Uterus (tissue), 4 donors: ENCODE results near the gene ANXA2R. TPM values are rescaled to one million over a fixed set of nuclear protein-coding genes. Genes with fewer than 3 reads are reported as not detected.
"Not testable (repeated sequence)": the region's sequence is repeated elsewhere in the genome, so short reads cannot be mapped to it uniquely, and the experiment has no call there.

Experiments used
- DNase-seq, 2 donors: peaks; one replicate each; pipeline ENCODE4 v3.0.0-alpha.2; 2019 to 2020
- H3K27ac ChIP-seq, 2 donors: fragments of 200-600 bp; sonication (generic); 1 replicate in 1 of 2; 2 replicates in 1 of 2; pipeline ENCODE4 v1.5.1; 2016 to 2018
- H3K27me3 ChIP-seq, 2 donors: fragments of 200-600 bp; sonication (generic); one replicate each; pipeline ENCODE4 v1.5.1; 2018 to 2019; ENCODE audit warnings: control low read depth in 1 of 2
- H3K36me3 ChIP-seq, 2 donors: fragments of 200-600 bp; sonication (generic); one replicate each; pipeline ENCODE4 v1.5.1; 2019; ENCODE audit warnings: control low read depth in 1 of 2
- H3K4me1 ChIP-seq, 2 donors: fragments of 200-600 bp; sonication (generic); one replicate each; pipeline ENCODE4 v1.5.1; 2018 to 2019; ENCODE audit warnings: control low read depth in 1 of 2
- H3K4me3 ChIP-seq, 2 donors: fragments of 200-600 bp; sonication (generic); 1 replicate in 1 of 2; 2 replicates in 1 of 2; pipeline ENCODE4 v1.5.1; 2018 to 2019; ENCODE audit warnings: mild to moderate bottlenecking in 1 of 2
- H3K9me3 ChIP-seq, 2 donors: fragments of 200-600 bp; sonication (generic); one replicate each; pipeline ENCODE4 v1.5.1; 2019; ENCODE audit warnings: control low read depth in 1 of 2
- CTCF ChIP-seq, 4 experiments: fragments of 200-600 bp in 2 of 4; fragments of 450-650 bp in 2 of 4; sonication (generic) in 2 of 4; IDR thresholded peaks; one replicate each; pipeline ENCODE4 v1.5.1; 2016 to 2019; ENCODE audit warnings: antibody characterized with exemption in 4 of 4, mild to moderate bottlenecking in 2 of 4, moderate library complexity in 1 of 4
- POLR2A ChIP-seq, 2 donors: fragments of 450-650 bp; IDR thresholded peaks; one replicate each; pipeline ENCODE4 v1.6.1; 2016; ENCODE audit warnings: antibody characterized with exemption in 2 of 2, mild to moderate bottlenecking in 1 of 2, moderate library complexity in 1 of 2
- intact Hi-C: fragments of 100-400 bp; cut with DNase I; formaldehyde crosslinking; loops from one replicate; pipeline ENCODE4 v1.15.1; 2023; ENCODE audit warnings: low total_unique reads
- total RNA-seq, 4 donors: library from RNA; depleted of rRNA in 3 of 4; stranded (reverse); fragments of >200 nt in 3 of 4; gene quantifications; one replicate each; pipeline versions ENCODE4 v1.1.0 to v1.2.4, GENCODE V29; 2014 to 2023
- donor health status: DM: yes; HTN: yes; CAD: no.

The ANXA2R gene
- 10 to 100 TPM in 2 of 4 donors, 1 to 10 TPM in 2; 2.4 to 62.8 (median 8.5) TPM for total RNA-seq

GRCh38 chr5:43040287-43041098 lies at the start of gene ANXA2R:
Gene ANXA2R, minus strand, starts transcription at chr5:43040319. Its CDS starts 273 bp downstream, at chr5:43040046.
- Histone ChIP-seq H3K4me1 (no peaks in the 10 kb centered on the region), H3K27ac (peak within 1 kb of the TSS; percentile 90 to 91), H3K9me3 (no peaks in the 10 kb centered on the region), H3K27me3 (peaks cover 0 to 20% of the 10 kb centered on the region in 2 donors), H3K4me3 (peak within 1 kb of the TSS; percentile 60 to 68), H3K36me3 (no peaks in the 10 kb centered on the region)
- peak; percentile 83 to 89 for DNase-seq
- intact Hi-C loops = no loop called here
- peak; percentile 63 to 79 (median 74) for TF ChIP-seq CTCF (IDR thresholded peaks at IDR 0.05)
- TF ChIP-seq POLR2A (IDR thresholded peaks at IDR 0.05) = no peak

- H3K9me3 ChIP-seq, H3K27me3 ChIP-seq, DNase-seq, H3K4me3 ChIP-seq, intact Hi-C loops, H3K4me1 ChIP-seq, H3K36me3 ChIP-seq, H3K27ac ChIP-seq: not testable (repeated sequence)
Observed at GRCh38 chr5:43086118-43086908, 46.2 kb upstream of the ANXA2R start.

GRCh38 chr5:43085453-43085852 lies 45.3 kb upstream of the ANXA2R start:
- TF ChIP-seq POLR2A (IDR thresholded peaks at IDR 0.05) (no peak), CTCF (IDR thresholded peaks at IDR 0.05) (no peak)
- H3K36me3 ChIP-seq = no peaks in the 10 kb centered on the region
- intact Hi-C loops = no loop called here
- H3K27ac ChIP-seq = no peak overlapping the region
- H3K4me3 ChIP-seq = no peak overlapping the region
- no peaks in the 10 kb centered on the region for H3K9me3 ChIP-seq
- H3K27me3 ChIP-seq = no peaks in the 10 kb centered on the region
- no peak for DNase-seq
- H3K4me1 ChIP-seq = no peaks in the 10 kb centered on the region

GRCh38 chr5:43084468-43084867 lies 44.3 kb upstream of the ANXA2R start:
- H3K27me3 ChIP-seq, H3K4me3 ChIP-seq, H3K36me3 ChIP-seq, H3K9me3 ChIP-seq, intact Hi-C loops, H3K4me1 ChIP-seq, H3K27ac ChIP-seq, DNase-seq: not testable (repeated sequence)

- H3K4me1 ChIP-seq = not testable (repeated sequence)
Observed at GRCh38 chr5:43081345-43081744, 41.2 kb upstream of the ANXA2R start.

GRCh38 chr5:43078956-43079355 lies 38.8 kb upstream of the ANXA2R start:
- no peak for DNase-seq
- TF ChIP-seq CTCF (IDR thresholded peaks at IDR 0.05) (no peak), POLR2A (IDR thresholded peaks at IDR 0.05) (no peak)
- Histone ChIP-seq H3K9me3 (no peaks in the 10 kb centered on the region), H3K27ac (no peak overlapping the region), H3K4me1 (no peaks in the 10 kb centered on the region), H3K4me3 (no peak overlapping the region), H3K36me3 (no peaks in the 10 kb centered on the region), H3K27me3 (no peaks in the 10 kb centered on the region)
- intact Hi-C loops = no loop called here

More at GRCh38 chr5:43081345-43081744, 41.2 kb upstream of the ANXA2R start:
- H3K36me3 ChIP-seq, H3K4me3 ChIP-seq, H3K9me3 ChIP-seq, H3K27ac ChIP-seq, DNase-seq, intact Hi-C loops, H3K27me3 ChIP-seq: not testable (repeated sequence)

GRCh38 chr5:43077446-43078191 lies 37.5 kb upstream of the ANXA2R start:
- H3K9me3 ChIP-seq, H3K36me3 ChIP-seq, H3K27ac ChIP-seq, H3K4me1 ChIP-seq, DNase-seq, intact Hi-C loops, H3K4me3 ChIP-seq, H3K27me3 ChIP-seq: not testable (repeated sequence)
